ENCODE results near the gene BAG3.
"Not testable (repeated sequence)": the region's sequence is repeated elsewhere in the genome, so short reads cannot be mapped to it uniquely, and the experiment has no call there.

Gene BAG3

DNA sequence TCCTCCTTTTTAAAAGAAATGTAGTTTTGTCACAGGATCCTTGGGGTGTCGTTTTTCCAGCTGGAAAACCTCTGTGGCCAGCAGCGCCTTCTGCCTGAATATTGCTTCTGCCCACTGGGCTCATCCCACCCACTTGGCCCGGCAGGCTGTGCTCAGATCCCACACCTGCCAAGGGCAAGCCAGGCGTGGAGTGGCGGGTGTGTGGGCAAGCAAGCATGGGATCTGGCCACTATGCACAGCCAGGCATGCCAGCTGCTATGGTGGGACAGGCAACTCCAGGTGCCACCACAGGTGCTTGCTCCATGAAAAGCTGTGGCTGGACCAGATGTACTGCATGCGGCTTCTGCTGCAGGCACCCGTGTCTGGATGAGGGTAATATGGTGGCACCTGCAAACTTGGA, 43.4 kb downstream of the BAG3 start:
- DNase-seq (ENCODE audit: low spot score): no peak

DNA sequence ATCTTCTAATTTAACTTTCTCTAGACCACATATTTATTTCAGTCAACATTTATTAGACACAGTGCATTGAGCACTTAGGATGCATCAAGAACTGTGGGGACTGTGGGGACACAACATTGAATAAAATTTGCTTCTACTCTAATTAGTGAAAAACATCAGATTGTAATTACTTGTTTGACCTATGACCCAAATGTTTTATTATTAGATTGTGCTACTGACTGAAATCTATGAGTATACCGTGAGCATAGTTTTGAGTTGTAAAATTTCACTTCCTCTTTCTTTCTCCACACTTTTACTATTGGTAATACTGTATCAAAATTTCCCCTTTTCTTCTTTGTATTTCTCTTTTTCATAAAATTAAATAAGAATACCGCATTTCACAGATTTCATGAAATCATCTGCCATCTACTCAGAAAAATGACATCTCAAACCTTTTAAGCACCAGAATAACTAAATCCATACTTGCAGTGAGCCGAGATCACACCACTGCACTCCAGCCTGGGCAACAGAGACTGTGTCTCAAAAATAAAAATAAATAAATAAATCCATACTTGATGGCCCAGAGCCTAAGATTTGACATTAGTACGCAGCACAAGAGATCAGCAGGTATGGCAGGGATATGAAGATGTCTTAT, 49.3 kb downstream of the BAG3 start:
- DNase-seq (ENCODE audit: low spot score): no peak

DNA sequence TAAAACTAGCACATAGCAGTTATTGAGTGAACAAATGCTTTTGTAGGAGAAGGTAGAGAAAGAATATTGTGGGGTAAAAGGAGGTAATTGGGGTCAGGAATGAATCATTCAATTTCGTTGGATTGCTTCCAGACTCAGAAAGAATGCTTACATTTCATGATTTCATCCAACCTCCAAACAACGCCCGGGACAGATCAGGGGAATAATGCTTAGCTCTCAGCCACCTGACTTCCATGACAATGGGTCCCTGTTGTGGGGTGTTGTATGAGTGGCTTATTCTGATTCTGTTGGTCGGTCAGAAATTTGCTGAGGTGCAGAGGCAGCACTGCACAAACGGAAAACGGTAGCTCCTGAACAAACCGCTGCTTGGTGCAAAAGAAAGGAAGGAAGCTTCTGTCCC, 50.7 kb downstream of the BAG3 start:
- DNase-seq (ENCODE audit: low spot score): no peak

DNA sequence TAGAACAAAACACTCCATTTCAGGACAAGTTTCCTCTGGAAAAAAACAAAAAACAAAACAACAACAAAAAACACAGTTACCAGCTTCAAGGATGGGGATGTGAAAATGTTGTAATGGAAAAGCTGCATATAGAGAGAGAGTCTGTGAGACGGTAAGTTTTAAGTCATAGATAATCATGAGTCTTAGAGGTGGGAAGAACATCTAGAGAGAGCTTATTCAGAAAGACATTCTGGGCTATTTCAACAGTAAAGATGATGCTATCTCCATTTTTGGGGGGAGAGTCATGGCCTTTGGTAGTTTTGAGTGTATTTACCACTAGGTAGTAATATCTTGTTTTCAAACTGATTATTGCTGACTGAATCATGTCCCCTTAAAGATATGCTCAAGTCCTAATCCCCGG, 51.4 kb downstream of the BAG3 start:
- DNase-seq (ENCODE audit: low spot score): no peak

DNA sequence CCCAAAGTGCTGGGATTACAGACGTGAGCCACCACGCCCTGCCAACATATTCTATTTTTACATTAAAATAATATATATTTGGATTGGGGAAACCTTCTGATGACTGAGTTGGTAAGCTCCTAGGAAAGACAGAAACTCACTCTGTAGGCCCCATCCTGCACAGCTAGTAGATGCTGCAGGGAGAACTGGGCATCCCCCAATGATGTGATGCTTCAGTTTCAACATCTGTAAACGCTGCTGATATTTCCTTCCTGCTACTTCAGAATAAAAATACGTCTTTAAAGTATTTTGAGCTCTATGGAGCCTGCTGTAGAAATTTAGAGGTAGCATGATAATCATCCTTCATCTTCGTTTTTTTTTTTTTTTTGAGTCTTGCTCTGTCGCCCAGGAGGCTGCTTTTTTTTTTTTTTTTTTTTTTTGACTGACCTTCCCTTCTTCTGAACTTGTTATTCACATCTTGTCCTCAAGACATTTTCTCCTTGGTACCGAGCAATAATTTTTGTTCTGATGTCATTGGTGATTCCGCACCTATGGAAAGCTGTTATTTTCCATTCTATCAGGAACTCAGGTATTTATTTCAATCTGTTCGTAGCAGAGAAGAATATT, 52.8 kb downstream of the BAG3 start:
- no peak for DNase-seq (ENCODE audit: low spot score)

DNA sequence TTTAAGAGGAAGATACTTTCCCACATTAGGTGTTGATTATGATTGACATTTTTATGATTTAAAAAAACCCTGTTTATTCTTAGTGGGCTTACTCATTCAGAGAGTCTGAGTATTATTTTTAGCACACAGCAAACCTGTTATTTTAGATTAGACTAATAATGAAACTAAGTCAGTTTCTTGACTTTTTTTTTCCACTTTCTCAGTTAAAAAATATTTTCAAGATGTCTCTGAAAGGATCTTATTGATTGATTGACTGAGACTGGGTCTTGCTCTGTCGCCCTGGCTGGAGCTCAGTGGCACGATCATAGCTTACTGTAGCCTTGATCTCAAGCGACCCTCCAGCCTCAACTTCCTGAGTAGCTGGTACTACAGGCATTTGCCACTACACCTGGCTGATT, 54.3 kb downstream of the BAG3 start:
- DNase-seq (ENCODE audit: low spot score): no peak

DNA sequence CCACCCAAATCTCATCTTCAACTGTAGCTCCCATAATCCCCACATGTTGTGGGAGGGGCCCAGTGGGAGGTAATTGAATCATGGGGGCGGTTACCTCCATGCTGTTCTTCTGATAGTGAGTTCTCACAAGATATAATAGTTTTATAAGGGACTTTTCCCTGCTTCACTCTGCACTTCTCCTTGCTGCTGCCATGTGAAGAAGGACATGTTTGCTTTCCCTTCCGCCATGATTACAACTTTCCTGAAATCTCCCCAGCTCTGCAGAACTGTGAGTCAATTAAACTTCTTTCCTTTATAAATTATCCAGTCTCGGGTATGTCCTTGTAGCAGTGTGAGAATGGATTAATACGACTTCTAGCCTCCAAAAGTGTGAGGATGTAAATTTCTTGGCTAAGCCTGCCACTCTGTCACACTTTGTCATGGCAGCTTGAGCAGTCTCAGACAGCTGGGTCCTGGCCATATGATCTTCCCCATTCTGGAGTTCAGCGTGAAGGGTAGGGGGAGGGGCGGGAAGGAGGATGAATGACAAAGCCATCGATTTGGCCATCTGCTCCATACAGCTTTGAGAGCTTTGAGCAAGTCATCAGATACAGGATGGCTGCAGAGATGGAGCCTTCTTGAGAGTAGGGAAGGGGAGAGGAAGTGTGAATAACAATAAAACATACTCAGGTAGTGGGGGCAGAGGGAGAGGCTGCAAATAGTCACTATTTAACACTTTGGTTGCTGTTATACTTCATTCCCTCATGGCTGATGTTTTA, 55.5 kb downstream of the BAG3 start:
- no peak for DNase-seq (ENCODE audit: low spot score)

DNA sequence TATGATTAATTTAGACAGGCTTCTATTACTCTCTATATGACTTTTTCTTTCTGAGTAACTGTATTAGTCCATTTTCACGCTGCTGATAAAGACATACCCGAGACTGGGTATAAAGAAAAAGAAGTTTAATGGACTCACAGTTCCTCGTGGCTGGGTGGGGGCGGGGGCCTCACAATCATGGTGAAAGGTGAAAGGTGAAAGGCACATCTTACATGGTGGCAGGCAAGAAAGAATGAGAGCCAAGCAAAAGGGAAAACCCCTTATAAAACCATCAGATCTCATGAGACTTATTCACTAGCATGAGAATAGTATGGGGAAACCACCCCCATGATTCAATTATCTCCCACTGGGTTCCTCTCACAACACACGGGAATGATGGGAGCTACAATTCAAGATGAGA, 56.2 kb downstream of the BAG3 start:
- not testable (repeated sequence) for DNase-seq (ENCODE audit: low spot score)

DNA sequence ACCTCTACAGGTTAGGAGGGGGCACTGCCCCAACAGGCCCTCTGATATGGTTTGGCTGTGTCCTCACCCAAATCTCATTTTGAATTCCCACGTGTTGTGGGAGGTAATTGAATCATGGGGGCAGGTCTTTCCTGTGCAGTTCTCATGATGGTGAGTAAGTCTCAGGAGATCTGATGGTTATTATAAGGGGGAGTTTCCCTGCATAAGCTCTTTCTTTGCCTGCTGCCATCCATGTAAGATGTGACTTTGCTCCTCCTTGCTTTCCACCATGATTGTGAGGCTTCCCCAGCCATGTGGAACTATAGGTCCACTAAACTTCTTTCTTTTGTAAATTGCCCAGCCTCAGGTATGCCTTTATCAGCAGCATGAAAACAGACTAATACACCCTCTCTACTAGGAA, 59.8 kb downstream of the BAG3 start:
- not testable (repeated sequence) for DNase-seq (ENCODE audit: low spot score)

DNA sequence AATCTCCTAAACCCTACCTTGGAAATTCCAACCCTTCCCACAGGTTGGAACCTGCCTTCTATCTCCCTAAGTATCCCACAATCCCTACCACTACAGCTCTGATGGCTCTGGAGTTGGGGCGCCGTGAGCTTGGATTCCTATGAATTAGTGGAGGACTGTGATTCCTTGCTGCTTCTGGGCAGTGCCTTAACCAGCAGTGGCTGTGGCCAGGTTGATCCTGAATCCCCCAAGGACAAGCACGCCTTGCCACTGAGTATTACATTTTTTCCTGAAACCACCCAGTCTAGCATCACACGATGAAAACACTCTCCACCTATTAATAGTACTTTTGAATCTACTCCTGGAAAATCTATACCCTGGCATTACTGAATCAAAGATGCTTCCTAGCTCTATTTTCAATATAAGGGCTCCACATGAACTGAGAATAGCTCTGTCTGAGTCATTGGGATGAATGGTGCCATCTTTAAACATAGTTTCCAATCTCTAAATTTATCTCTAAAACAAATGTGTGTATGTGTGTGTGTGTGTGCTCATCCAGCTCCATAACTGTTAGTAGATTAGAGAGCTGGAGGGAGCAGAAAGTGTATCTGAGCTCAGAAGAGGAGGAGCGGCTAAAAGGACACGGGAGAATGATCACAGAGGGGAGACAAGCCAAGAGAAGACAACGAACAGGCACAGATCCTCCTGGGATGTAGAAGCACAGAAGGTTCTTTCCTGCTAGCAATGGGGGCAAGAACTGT, 62.7 kb downstream of the BAG3 start:
- no peak for DNase-seq (ENCODE audit: low spot score)

DNA sequence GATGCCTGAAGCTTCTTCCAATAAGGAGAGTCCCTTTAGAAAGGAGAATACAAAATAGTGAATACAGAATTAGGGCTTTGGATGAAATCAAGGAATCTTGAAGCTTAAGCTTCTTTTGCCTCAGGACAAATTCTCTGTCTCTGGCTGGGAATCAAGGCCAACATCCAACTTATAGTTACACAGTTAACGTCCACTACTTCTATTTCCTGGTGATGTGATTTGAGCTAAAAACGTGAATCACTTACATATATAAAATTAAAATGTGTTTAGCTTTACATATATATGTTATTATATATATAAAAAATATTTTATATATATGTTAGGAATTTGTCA, 63.3 kb downstream of the BAG3 start:
- no peak for DNase-seq (ENCODE audit: low spot score)

DNA sequence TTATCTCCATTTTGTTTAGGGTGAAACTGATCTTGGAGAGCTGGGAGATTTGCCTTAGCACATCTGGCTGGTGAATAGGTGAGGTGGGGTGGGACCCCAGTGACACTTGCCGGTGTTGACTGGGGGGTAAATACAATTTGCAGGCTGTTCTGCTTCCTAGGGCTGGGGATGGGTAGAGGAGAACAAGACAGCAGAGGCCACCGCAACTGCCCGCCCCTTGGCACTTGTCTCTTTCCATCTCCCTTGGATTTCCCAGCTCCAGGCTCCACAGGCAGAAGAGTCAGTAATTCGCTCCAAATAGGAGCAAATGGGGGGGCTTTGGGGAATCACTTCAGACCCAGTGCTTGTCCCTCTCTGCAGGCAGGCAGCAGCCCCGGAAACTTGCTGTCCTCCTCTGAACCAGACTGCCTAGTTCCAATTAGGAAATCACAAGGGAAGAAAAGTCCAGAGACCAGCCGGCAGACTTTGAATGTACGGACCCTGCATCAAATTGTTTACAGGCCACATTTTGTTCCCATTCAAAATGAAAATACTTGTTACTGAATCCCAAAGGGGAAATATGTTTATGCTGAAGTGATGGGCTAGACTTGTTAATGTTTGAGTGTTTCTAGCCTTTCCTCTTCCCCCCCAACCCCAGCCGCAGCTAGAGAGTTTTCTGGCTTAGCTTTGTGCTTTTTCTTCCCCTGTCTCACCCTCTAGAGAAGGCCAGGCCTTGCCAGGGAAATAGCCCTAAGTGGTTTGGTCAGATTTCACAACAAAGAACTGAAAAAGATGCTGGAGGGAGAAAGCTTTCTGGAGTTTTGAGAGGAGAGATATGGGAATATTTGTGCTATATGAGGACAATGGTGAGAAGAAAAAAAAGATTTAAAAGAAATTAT, 64.7 kb downstream of the BAG3 start:
- DNase-seq (ENCODE audit: low spot score): peak; percentile 20

DNA sequence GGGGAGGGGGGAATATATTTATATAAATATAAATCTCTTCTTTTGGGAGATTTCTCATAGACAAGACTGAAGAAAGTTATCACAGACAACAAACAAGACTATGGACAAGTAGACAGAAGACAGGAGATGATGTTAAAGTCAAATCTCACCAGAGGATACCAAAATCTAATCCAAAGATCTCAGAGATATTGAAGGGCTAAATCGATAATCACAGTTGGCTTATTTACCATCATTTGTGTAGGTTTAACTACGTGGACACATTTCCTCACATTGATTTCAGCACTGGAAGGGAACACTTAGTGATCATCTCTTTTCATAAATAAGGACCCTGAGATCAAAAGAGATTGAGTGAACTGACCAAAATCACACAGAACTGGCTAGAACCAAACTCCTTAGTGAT, 72.0 kb downstream of the BAG3 start:
- DNase-seq (ENCODE audit: low spot score): no peak

DNA sequence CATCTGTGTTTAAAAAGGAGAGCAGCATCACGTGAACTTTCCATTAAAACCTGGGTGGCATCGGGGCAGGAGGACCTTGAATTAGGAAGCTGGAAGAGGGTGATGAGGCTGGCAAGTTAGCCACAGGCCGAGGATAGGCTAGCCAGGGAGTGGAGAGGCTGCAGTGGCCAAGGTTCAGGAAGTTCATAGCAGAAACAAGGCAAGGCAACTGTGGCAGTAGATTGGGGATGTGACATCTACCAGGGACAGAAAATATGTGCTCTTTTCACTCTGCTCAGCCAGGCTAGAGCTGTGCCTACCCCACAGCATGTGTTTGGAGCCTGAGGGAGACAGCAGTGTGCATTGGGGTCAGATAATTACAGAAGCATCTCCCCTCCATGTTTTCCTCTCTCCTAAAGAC, 72.4 kb downstream of the BAG3 start:
- no peak for DNase-seq (ENCODE audit: low spot score)

DNA sequence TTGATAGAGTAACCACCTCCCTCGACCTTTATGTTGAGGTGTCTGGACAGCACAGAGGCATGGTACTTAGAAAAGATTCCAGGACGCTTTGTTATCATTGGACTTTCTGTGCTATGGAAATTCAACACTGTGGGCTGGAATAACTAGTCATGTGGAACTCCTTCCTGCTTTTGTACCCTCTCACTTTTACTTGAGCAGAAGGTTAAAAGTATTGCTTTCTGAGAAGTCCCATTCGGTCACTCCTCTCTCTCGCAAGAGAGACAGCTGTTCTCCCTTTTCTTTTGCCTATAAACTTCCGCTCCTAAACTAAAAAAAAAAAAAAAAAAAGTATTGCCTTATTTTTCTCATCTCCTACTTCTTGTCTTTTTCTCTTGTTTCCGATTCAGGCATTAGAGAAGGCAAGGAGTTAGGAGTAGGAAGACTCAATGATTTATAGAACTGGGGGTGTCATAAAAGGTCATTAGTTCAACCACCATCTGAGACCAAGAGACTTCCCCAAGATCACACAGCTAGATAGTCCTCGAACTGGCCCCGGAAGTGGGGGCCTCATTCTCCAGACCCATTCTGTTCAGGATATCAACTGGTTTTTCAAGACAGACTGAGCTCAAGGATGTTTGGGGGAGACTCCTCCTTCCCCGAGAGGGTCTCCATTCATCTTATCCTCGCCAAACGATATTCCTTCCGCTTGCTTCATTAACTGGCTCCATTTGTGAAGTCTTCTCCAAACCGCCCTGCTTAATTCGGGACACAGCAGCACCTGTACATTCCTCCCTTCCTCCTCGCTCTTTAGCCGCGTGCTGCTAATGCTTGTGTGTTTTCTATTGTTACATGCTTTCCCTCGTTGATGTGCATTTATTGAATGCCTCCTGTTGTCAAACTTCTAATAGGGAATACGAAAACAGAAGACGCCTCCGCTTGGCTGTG, 73.7 kb downstream of the BAG3 start:
- DNase-seq (ENCODE audit: low spot score): no peak

DNA sequence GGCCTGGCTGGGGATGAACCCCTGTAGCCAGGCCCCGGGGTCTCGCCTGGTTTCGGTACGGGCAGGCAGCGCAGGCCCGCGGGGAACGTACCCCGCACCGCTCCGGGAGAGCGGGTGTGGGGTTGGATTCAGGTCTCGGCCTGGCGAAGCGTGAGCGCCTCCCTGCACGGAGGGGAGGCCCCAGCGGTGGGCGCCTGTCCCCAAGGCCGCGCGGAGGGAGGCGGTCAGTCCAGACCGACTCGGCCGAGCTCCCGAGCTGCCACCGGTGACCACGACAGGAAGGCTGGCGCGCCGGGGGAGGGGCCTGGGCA, 74.3 kb downstream of the BAG3 start:
- no peak for DNase-seq (ENCODE audit: low spot score)

DNA sequence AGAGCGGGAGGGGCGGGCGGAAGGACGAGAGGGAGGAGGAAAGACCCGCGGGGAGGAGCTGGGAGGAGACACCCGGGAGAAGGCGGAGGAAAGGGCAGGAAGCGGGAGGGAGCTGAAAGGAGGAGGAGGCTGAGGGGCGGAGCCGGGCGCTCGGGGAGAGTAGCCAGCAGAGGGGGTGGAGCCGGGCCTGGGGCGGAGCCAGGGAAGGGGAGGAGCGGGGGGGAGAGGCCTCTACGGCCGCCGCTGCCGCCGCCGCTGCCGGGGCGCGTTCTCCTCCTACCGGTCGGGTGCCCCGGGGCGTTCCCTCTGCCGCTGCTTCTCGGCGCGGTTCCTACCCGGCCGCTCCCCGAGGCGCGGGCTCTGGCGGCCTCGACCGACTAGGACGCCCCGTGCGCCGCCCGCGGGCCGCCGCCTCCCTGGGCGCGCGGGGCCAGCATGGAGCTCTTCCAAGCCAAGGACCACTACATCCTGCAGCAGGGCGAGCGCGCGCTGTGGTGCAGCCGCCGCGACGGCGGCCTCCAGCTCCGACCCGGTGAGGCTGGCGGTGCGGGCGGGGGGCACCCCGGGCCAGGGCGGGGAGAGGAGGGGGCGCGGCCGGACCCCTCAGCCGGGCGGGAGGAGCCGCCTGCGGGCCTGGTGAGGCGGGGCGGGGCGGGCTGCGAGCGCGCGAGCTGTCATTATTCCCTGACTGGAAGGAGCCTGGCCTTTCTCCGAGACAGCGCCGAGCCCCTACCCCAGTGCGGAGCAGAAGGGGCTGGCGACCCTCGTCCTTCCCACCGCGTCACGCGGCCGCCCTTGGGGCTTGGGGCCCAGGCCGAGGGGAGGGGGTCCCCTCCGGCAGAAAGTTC, 74.9 kb downstream of the BAG3 start, which contains the start of gene INPP5F:
INPP5F (plus strand) TSS at position 223 of the 848 bp plus-strand sequence; CDS start at position 436, 213 bp downstream.
- DNase-seq (ENCODE audit: low spot score): peak; percentile 100

DNA sequence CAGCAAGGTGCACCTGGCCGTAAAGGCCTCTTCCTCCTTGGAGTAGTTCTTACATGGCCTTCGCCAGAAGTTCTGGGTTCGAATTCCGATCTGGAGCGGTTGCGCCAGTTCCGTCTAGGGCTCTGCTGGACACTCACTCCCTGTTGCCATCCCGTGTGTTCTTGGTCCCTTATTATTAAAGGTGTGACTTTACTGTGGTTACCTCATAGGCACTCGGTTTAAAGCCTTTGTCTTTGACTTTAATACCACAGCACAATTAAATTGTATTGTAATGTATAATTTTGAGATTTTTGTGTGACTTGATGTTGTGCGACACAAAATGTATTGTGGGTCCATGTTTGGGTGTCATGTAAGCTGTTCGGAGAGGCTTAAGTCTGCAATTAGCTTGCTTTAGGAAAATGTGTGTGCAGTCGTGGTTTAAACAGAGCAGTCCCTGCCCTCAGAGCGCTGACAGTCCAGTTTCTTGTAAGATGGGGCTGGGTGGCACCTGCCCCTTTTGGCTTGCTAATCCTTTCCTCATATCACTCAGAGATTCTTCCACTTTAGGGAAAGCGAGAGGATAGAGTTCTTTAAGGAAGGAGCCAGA, 75.6 kb downstream of the BAG3 start:
- no peak for DNase-seq (ENCODE audit: low spot score)

Data from AG08395 (cell line).